NCI-H2029 treated with DMSO at 0.1 percent for 48 hours (cell line): ENCODE results near the gene CCDC116.

ENCODE experiments used
- DNase-seq: peaks from one replicate; lab custom pipeline; 2025; lab: John Stamatoyannopoulos, UW

CCDC116 gene

DNA sequence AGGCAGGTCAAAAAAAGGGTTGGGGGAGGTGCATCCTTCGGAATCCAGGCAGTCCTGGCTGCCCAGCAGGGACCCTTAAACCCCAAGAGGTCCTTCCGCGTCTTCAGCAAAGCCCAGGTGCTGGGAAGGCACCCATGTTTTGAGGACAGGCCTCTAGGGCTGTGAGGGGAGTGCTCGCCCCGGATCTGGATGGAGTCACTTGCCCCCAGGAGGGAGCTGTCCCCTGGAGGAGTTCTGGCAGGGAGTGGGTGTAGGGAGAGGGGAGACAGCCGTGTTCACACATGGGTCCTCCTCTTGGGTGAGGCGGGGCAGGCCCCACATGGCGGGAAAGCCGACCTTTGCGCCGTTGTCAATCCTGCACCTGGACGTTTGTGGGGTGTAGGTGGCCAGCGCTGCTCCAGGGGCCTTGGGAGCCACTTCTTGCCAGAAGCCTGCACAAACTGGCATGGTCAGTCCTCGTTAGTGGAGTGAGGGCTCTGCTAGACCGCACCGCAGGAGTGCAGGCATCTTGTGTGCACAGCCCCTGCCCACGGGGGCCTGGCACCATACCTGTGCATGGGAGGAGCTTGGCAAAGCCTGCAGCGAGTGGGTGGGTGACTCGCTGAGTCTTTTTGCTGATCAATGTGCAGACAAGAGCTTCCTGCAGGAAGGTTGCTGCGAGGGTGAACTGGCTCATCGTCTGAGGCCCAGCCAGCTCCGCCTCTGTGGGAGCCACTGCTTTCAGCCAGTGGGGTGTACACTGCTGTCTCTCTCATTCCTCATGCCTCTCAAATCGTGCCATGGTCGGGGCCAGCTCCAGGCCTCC lies 49.2 kb downstream of the CCDC116 start:
- DNase-seq = no peak

- no peak for DNase-seq
Measured at GRCh38 chr22:21682385-21683175, 50.0 kb downstream of the CCDC116 start.

GRCh38 chr22:21683401-21683811 lies 50.8 kb downstream of the CCDC116 start:
- no peak for DNase-seq

GRCh38 chr22:21684492-21685163 lies 52.1 kb downstream of the CCDC116 start:
- DNase-seq = no peak

- DNase-seq = no peak
Measured at GRCh38 chr22:21685164-21685513, 52.6 kb downstream of the CCDC116 start.

GRCh38 chr22:21686193-21686608 lies 53.6 kb downstream of the CCDC116 start:
- DNase-seq = no peak
